A673 (cell line): ENCODE results near the gene DEF6. TPM values are rescaled to one million over a fixed set of nuclear protein-coding genes. Genes with fewer than 3 reads are reported as not detected.

ENCODE experiments used
- BruUV-seq: library from RNA; stranded (reverse); fragments of 400-500 nt; replicated peaks from 2 replicates; lab custom pipeline; 2021; lab: Mats Ljungman, UMichigan
- CTCF ChIA-PET: fragments of 300-600 bp; sonication (Branson Sonifier 250); formaldehyde crosslinking; loops from one replicate; lab custom pipeline; 2022; ENCODE audit warnings: antibody characterized with exemption; lab: Charles Lee
- POLR2A ChIA-PET: fragments of 300-600 bp; sonication (Branson Sonifier 250); formaldehyde crosslinking; loops from one replicate; lab custom pipeline; 2022; ENCODE audit warnings: antibody characterized with exemption; ENCODE audit not compliant: low non-redundant PET; lab: Charles Lee
- DNase-seq: peaks from one replicate; pipeline ENCODE4 v3.0.0-alpha.2; 2015; ENCODE audit warnings: low spot score
- H3K27ac ChIP-seq: fragments of 200-600 bp; sonication (generic); 2 replicates; pipeline ENCODE4 v1.5.1; 2016; ENCODE audit warnings: mixed run types, low read depth, mild to moderate bottlenecking, mixed read lengths, antibody characterized with exemption, low read length; ENCODE audit not compliant: poor library complexity, severe bottlenecking
- H3K27me3 ChIP-seq: fragments of 200-600 bp; sonication (generic); replicated peaks from 2 replicates; pipeline ENCODE4 v1.6.1; 2017; ENCODE audit warnings: mixed run types, low read depth, mild to moderate bottlenecking, mixed read lengths, antibody characterized with exemption, low read length; ENCODE audit not compliant: insufficient read depth, poor library complexity
- H3K36me3 ChIP-seq: fragments of 200-600 bp; sonication (generic); 2 replicates; pipeline ENCODE4 v1.6.1; 2016; ENCODE audit warnings: mixed run types, mild to moderate bottlenecking, mixed read lengths, antibody characterized with exemption, low read length; ENCODE audit not compliant: insufficient read depth, poor library complexity, severe bottlenecking
- H3K4me1 ChIP-seq: fragments of 200-600 bp; sonication (generic); 2 replicates; pipeline ENCODE4 v1.6.1; 2017; ENCODE audit warnings: mixed run types, mild to moderate bottlenecking, mixed read lengths, antibody characterized with exemption, low read length; ENCODE audit not compliant: insufficient read depth, poor library complexity, severe bottlenecking
- H3K4me3 ChIP-seq: fragments of 200-600 bp; sonication (generic); 2 replicates; pipeline ENCODE4 v1.5.1; 2016; ENCODE audit warnings: low read depth, mixed run types, mild to moderate bottlenecking, mixed read lengths, low read length; ENCODE audit not compliant: poor library complexity, severe bottlenecking
- H3K9me3 ChIP-seq: fragments of 200-600 bp; sonication (generic); 2 replicates; pipeline ENCODE4 v1.6.1; 2016; ENCODE audit warnings: mixed run types, low read depth, mild to moderate bottlenecking, mixed read lengths, antibody characterized with exemption, low read length; ENCODE audit not compliant: poor library complexity, severe bottlenecking
- CTCF ChIP-seq: fragments of 300-800, 200-600 bp; sonication (generic); conservative IDR thresholded peaks from 2 replicates; pipeline ENCODE4 v1.5.1; 2017; ENCODE audit warnings: low read depth, mild to moderate bottlenecking, antibody characterized with exemption, low read length, moderate library complexity, mixed read lengths
- EZH2 ChIP-seq: fragments of 200-600 bp; sonication (generic); IDR thresholded peaks from 2 replicates; pipeline ENCODE4 v1.6.1; 2017; ENCODE audit warnings: borderline replicate concordance, low read depth, mild to moderate bottlenecking, mixed read lengths, antibody characterized with exemption, low read length; ENCODE audit not compliant: poor library complexity, severe bottlenecking
- intact Hi-C: fragments of 100-400 bp; cut with micrococcal nuclease; formaldehyde crosslinking; loops from one replicate; pipeline ENCODE4 v1.10.0; 2022; ENCODE audit not compliant: unreplicated experiment
- total RNA-seq: library from RNA; stranded (reverse); gene quantifications from 2 replicates; pipeline ENCODE4 v1.2.3, GENCODE V29; 2021

Gene DEF6
- total RNA-seq, 1 experiment from 2014 or later = 0.37 TPM

- Histone ChIP-seq H3K4me1 (peaks cover 31% of the 10 kb centered on the region), H3K9me3 (no peaks in the 10 kb centered on the region), H3K4me3 (no peak overlapping the region), H3K27me3 (no peaks in the 10 kb centered on the region), H3K27ac (no peak overlapping the region), H3K36me3 (no peaks in the 10 kb centered on the region)
- TF ChIP-seq EZH2 = no peak
- TF ChIP-seq CTCF = no peak
- CTCF ChIA-PET = no interaction called here
- BruUV-seq = no TSS peak
- no peak for DNase-seq
- intact Hi-C loops = no loop called here
- POLR2A ChIA-PET = no interaction called here
Measured at GRCh38 chr6:35365594-35366203, 68.1 kb downstream of the DEF6 start.

- POLR2A ChIA-PET = no interaction called here
- no peaks in the 10 kb centered on the region for H3K9me3 ChIP-seq
- no peak overlapping the region for H3K27ac ChIP-seq
- TF ChIP-seq CTCF (no peak), EZH2 (no peak)
- DNase-seq = no peak
- intact Hi-C loops = no loop called here
- BruUV-seq = no TSS peak
- H3K36me3 ChIP-seq = no peaks in the 10 kb centered on the region
- H3K4me1 ChIP-seq = peaks cover 31% of the 10 kb centered on the region
- H3K4me3 ChIP-seq = no peak overlapping the region
- CTCF ChIA-PET = no interaction called here
- no peaks in the 10 kb centered on the region for H3K27me3 ChIP-seq
Measured at GRCh38 chr6:35366204-35366596, 68.6 kb downstream of the DEF6 start.

GRCh38 chr6:35367646-35368037, 70.0 kb downstream of the DEF6 start:
- Histone ChIP-seq H3K9me3 (no peaks in the 10 kb centered on the region), H3K27me3 (no peaks in the 10 kb centered on the region), H3K4me1 (peaks cover 27% of the 10 kb centered on the region), H3K27ac (no peak overlapping the region), H3K4me3 (no peak overlapping the region), H3K36me3 (no peaks in the 10 kb centered on the region)
- ChIA-PET CTCF (no interaction called here), POLR2A (no interaction called here)
- intact Hi-C loops = no loop called here
- no peak for DNase-seq
- no peak for TF ChIP-seq CTCF
- TF ChIP-seq EZH2 = no peak
- BruUV-seq = no TSS peak
